HepG2 (cell line): ENCODE data around the gene HYAL2. TPM values are rescaled to one million over a fixed set of nuclear protein-coding genes. Genes with fewer than 3 reads are reported as not detected.

Source experiments
- ATF7 ChIP-seq, 2 experiments: fragments of 450-650 bp in 1 of 2; sonication (generic) in 1 of 2; formaldehyde crosslinking in 1 of 2; IDR thresholded peaks; 2 replicates each; pipeline versions ENCODE4 v1.4.0 to v1.6.1; 2016 to 2020; ENCODE audit warnings: antibody characterized with exemption in 1 of 2, mild to moderate bottlenecking in 1 of 2, missing genetic modification reagents in 1 of 2
- BATF2 ChIP-seq: sonication (generic); formaldehyde crosslinking; IDR thresholded peaks from 2 replicates; pipeline ENCODE4 v1.8.0; 2022; ENCODE audit warnings: mild to moderate bottlenecking, missing genetic modification reagents, moderate library complexity
- FOSL2 ChIP-seq: sonication (generic); formaldehyde crosslinking; IDR thresholded peaks from 2 replicates; pipeline ENCODE4 v1.4.0; 2020; ENCODE audit warnings: missing genetic modification reagents
- GLI4 ChIP-seq: sonication (generic); formaldehyde crosslinking; IDR thresholded peaks from 2 replicates; pipeline ENCODE4 v1.5.1; 2020; ENCODE audit warnings: missing genetic modification reagents, mild to moderate bottlenecking, moderate library complexity, borderline replicate concordance
- GZF1 ChIP-seq: sonication (generic); formaldehyde crosslinking; IDR thresholded peaks from 2 replicates; pipeline ENCODE4 v1.5.1; 2020; ENCODE audit warnings: mild to moderate bottlenecking, missing genetic modification reagents
- HINFP ChIP-seq: sonication (generic); formaldehyde crosslinking; IDR thresholded peaks from 2 replicates; pipeline ENCODE4 v1.4.0; 2020; ENCODE audit warnings: low read depth, mild to moderate bottlenecking, missing genetic modification reagents
- PHF21A ChIP-seq: sonication (generic); formaldehyde crosslinking; IDR thresholded peaks from 2 replicates; pipeline ENCODE4 v1.5.0; 2020; ENCODE audit warnings: mild to moderate bottlenecking, missing genetic modification reagents
- SOX13 ChIP-seq, 3 experiments: fragments of 450-650 bp in 1 of 3; sonication (generic) in 1 of 3; formaldehyde crosslinking in 1 of 3; IDR thresholded peaks in 2 of 3; conservative IDR thresholded peaks in 1 of 3; 2 replicates each; pipeline versions ENCODE4 v1.5.0 to v1.6.1; 2016 to 2020; ENCODE audit warnings: antibody characterized with exemption in 1 of 3, mild to moderate bottlenecking in 1 of 3, missing compliant biosample characterization in 1 of 3, missing genetic modification reagents in 1 of 3, moderate library complexity in 1 of 3
- TAF1 ChIP-seq: sonication (generic); formaldehyde crosslinking; IDR thresholded peaks from 2 replicates; pipeline ENCODE4 v1.4.0; 2020; ENCODE audit warnings: missing genetic modification reagents
- TRAFD1 ChIP-seq: sonication (generic); formaldehyde crosslinking; IDR thresholded peaks from 2 replicates; pipeline ENCODE4 v1.5.1; 2020; ENCODE audit warnings: missing genetic modification reagents, mild to moderate bottlenecking, borderline replicate concordance
- YEATS2 ChIP-seq: sonication (generic); formaldehyde crosslinking; IDR thresholded peaks from 2 replicates; pipeline ENCODE4 v1.4.0; 2020; ENCODE audit warnings: missing genetic modification reagents, borderline replicate concordance
- ZBTB37 ChIP-seq: sonication (generic); formaldehyde crosslinking; IDR thresholded peaks from 2 replicates; pipeline ENCODE4 v1.4.0; 2020; ENCODE audit warnings: mild to moderate bottlenecking, missing genetic modification reagents
- ZNF468 ChIP-seq: sonication (generic); formaldehyde crosslinking; IDR thresholded peaks from 2 replicates; pipeline ENCODE4 v1.8.0; 2022; ENCODE audit warnings: mild to moderate bottlenecking, moderate library complexity, missing genetic modification reagents
- ZNF605 ChIP-seq: sonication (generic); formaldehyde crosslinking; IDR thresholded peaks from 2 replicates; pipeline ENCODE4 v1.8.0; 2022; ENCODE audit warnings: mild to moderate bottlenecking, missing genetic modification reagents
- polyA plus RNA-seq, 8 experiments: library from polyadenylated mRNA; depleted of rRNA in 3 of 8; stranded (reverse) in 7 of 8; unstranded in 1 of 8; fragments of >200 nt; fragmentation: Illumina TruSeq in 4 of 8; extraction: Trizol in 4 of 8; gene quantifications; 2 replicates each; pipeline versions ENCODE4 v1.2.1 to v1.2.3, GENCODE V29; 2011 to 2016; ENCODE audit warnings: low read depth in 4 of 8, missing spikeins in 1 of 8, mixed read lengths in 1 of 8; ENCODE audit not compliant: insufficient read depth in 1 of 8
- total RNA-seq, 5 experiments: library from RNA; depleted of rRNA; stranded (reverse); fragments of >200 nt; fragmentation: Illumina TruSeq; extraction: Trizol; gene quantifications; 2 replicates each; pipeline ENCODE4 v1.2.3, GENCODE V29; 2016; ENCODE audit warnings: low read depth in 1 of 5
- TF ChIP-seq, protein P1 (sequence below): sonication (generic); formaldehyde crosslinking; IDR thresholded peaks from 2 replicates; pipeline ENCODE4 v1.4.0; 2020; ENCODE audit warnings: missing genetic modification reagents
- TF ChIP-seq, protein P2 (sequence below): sonication (generic); formaldehyde crosslinking; IDR thresholded peaks from 2 replicates; pipeline ENCODE4 v1.8.0; 2022; ENCODE audit warnings: missing genetic modification reagents, mild to moderate bottlenecking, moderate library complexity, borderline replicate concordance

Gene HYAL2
- total and polyA plus RNA-seq, 2 of the 13 experiments (the other 11 are each of a cell fraction or from before 2014, with no cell fraction given), result 76.2 to 102 TPM

- TF ChIP-seq, protein P1, sequence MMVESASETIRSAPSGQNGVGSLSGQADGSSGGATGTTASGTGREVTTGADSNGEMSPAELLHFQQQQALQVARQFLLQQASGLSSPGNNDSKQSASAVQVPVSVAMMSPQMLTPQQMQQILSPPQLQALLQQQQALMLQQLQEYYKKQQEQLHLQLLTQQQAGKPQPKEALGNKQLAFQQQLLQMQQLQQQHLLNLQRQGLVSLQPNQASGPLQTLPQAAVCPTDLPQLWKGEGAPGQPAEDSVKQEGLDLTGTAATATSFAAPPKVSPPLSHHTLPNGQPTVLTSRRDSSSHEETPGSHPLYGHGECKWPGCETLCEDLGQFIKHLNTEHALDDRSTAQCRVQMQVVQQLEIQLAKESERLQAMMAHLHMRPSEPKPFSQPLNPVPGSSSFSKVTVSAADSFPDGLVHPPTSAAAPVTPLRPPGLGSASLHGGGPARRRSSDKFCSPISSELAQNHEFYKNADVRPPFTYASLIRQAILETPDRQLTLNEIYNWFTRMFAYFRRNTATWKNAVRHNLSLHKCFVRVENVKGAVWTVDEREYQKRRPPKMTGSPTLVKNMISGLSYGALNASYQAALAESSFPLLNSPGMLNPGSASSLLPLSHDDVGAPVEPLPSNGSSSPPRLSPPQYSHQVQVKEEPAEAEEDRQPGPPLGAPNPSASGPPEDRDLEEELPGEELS (CRISPR knock-in tag), result no peak
- TF ChIP-seq PHF21A (CRISPR knock-in tag), result 0 out of 2 replicates have a peak, but pooled peaks have one; percentile 5
- TF ChIP-seq, protein P2, sequence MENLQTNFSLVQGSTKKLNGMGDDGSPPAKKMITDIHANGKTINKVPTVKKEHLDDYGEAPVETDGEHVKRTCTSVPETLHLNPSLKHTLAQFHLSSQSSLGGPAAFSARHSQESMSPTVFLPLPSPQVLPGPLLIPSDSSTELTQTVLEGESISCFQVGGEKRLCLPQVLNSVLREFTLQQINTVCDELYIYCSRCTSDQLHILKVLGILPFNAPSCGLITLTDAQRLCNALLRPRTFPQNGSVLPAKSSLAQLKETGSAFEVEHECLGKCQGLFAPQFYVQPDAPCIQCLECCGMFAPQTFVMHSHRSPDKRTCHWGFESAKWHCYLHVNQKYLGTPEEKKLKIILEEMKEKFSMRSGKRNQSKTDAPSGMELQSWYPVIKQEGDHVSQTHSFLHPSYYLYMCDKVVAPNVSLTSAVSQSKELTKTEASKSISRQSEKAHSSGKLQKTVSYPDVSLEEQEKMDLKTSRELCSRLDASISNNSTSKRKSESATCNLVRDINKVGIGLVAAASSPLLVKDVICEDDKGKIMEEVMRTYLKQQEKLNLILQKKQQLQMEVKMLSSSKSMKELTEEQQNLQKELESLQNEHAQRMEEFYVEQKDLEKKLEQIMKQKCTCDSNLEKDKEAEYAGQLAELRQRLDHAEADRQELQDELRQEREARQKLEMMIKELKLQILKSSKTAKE (CRISPR knock-in tag), result 0 out of 2 replicates have a peak, but pooled peaks have one; percentile 38
- peak; percentile 65; the same call in 1 of the 2 replicates for TF ChIP-seq ZNF605 (CRISPR knock-in tag)
- peak; percentile 15; the same call in 1 of the 2 replicates for TF ChIP-seq GLI4
- TF ChIP-seq TAF1, result peak; percentile 34; the same call in 1 of the 2 replicates
- TF ChIP-seq SOX13 (IDR thresholded peaks at IDR 0.05), result no peak
- peak in 1 of 2 experiments; percentile 18; a peak in 1 of 4 replicates for TF ChIP-seq SOX13 (CRISPR knock-in tag; conservative IDR thresholded peaks at IDR 0.05 in 1 of 2, IDR thresholded peaks at IDR 0.05 in 1 of 2)
- TF ChIP-seq GZF1 (CRISPR knock-in tag), result no peak
- no peak for TF ChIP-seq HINFP (CRISPR knock-in tag)
- no peak for TF ChIP-seq BATF2 (CRISPR knock-in tag)
- TF ChIP-seq ZNF468 (CRISPR knock-in tag), result no peak
- no peak for TF ChIP-seq ATF7 (IDR thresholded peaks at IDR 0.05)
- 0 out of 2 replicates have a peak, but pooled peaks have one; percentile 8 for TF ChIP-seq ATF7 (CRISPR knock-in tag; IDR thresholded peaks at IDR 0.05)
- peak; percentile 75; the same call in 1 of the 2 replicates for TF ChIP-seq TRAFD1
- TF ChIP-seq FOSL2 (CRISPR knock-in tag), result peak; percentile 16; the same call in 1 of the 2 replicates
- TF ChIP-seq ZBTB37 (CRISPR knock-in tag), result no peak
- no peak; the same call in 1 of the 2 replicates for TF ChIP-seq YEATS2 (CRISPR knock-in tag)
Observed at GRCh38 chr3:50270422-50271224, 51.9 kb downstream of the HYAL2 start (continued).
